ENCODE data around the gene KRT76.

DNA sequence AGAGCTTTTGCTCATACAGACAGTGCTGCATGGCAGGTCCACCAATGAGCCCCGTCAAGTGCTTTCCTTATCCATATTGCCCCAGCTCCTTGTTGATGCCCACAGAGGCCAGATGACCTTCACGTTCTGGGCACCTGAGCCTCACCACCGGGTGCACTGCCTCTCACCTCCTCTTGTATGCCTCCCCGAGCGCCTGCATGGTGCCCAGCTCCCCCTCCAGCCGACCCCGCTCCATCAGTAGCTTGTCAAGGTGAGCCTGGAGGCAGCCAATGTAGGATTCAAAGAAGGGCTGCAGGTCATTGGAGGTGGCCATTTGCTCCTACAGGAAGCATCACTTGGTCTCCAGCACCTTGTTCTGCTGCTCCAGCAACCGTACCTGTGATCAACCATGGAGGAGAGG is 42.0 kb downstream of the KRT76 start:
- TF ChIP-seq POLR2AphosphoS5 (IDR thresholded peaks at IDR 0.05) (no peak), CTCF (IDR thresholded peaks at IDR 0.05) (no peak), POLR2A (IDR thresholded peaks at IDR 0.05; ENCODE audit: low read depth) (no peak)

All from esophagus muscularis mucosa (tissue), 3 donors.